GM21381 (cell line): ENCODE measurements around the gene IGSF11.

Experiments used
- ATAC-seq: cut with Tn5 transposase; IDR thresholded peaks from one replicate; pipeline ENCODE4 v1.9.1; 2021; ENCODE audit warnings: mild to moderate bottlenecking, moderate library complexity; ENCODE audit not compliant: unreplicated experiment

Gene IGSF11

GRCh38 chr3:118889691-118890090 is 145.0 kb downstream of the IGSF11 start:
- ATAC-seq: no peak

GRCh38 chr3:118886708-118887107 is 147.9 kb downstream of the IGSF11 start:
- no peak for ATAC-seq

- peak; percentile 72 for ATAC-seq
Measured at GRCh38 chr3:118884748-118885206, 149.9 kb downstream of the IGSF11 start.

- peak; percentile 82 for ATAC-seq
Measured at GRCh38 chr3:118882353-118882947, 152.2 kb downstream of the IGSF11 start.

- ATAC-seq: no peak
Measured at GRCh38 chr3:118868051-118868450, 166.6 kb downstream of the IGSF11 start.

GRCh38 chr3:118863731-118864322 is 170.8 kb downstream of the IGSF11 start:
- ATAC-seq: peak; percentile 70

- no peak for ATAC-seq
Measured at GRCh38 chr3:118859950-118860349, 174.7 kb downstream of the IGSF11 start.

GRCh38 chr3:118851466-118852193 is 183.0 kb downstream of the IGSF11 start:
- ATAC-seq: peak; percentile 94

- no peak for ATAC-seq
Measured at GRCh38 chr3:118850687-118851086, 184.0 kb downstream of the IGSF11 start.
